ENCODE measurements around the gene ZNF605.
"Not testable (repeated sequence)": the region's sequence is repeated elsewhere in the genome, so short reads cannot be mapped to it uniquely, and the experiment has no call there.

ZNF605 gene

GRCh38 chr12:132967736-132968135 is 11.6 kb upstream of the ZNF605 start:
- Mint-ChIP-seq H3K4me1 (no peaks in the 10 kb centered on the region), H3K27me3 (ENCODE audit: low read depth, poor library complexity) (no peaks in the 10 kb centered on the region), H3K4me3 (no peak overlapping the region), H3K27ac (no peak overlapping the region), H3K9me3 (peaks cover 89% of the 10 kb centered on the region), H3K36me3 (ENCODE audit: low read depth) (peaks cover 24% of the 10 kb centered on the region)
- no peak for TF ChIP-seq CTCF (IDR thresholded peaks at IDR 0.05)
- DNase-seq: no peak

GRCh38 chr12:132966676-132967415 is 10.7 kb upstream of the ZNF605 start:
- DNase-seq: no peak
- Mint-ChIP-seq H3K36me3 (ENCODE audit: low read depth) (peaks cover 30% of the 10 kb centered on the region), H3K27me3 (ENCODE audit: low read depth, poor library complexity) (no peaks in the 10 kb centered on the region), H3K4me1 (no peaks in the 10 kb centered on the region), H3K27ac (no peak overlapping the region), H3K9me3 (peaks cover 86% of the 10 kb centered on the region), H3K4me3 (no peak overlapping the region)
- no peak for TF ChIP-seq CTCF (IDR thresholded peaks at IDR 0.05)

GRCh38 chr12:132965796-132966195 is 9.7 kb upstream of the ZNF605 start:
- Mint-ChIP-seq H3K4me3 (no peak overlapping the region), H3K27ac (no peak overlapping the region), H3K4me1 (no peaks in the 10 kb centered on the region), H3K27me3 (ENCODE audit: low read depth, poor library complexity) (no peaks in the 10 kb centered on the region), H3K36me3 (ENCODE audit: low read depth) (peaks cover 38% of the 10 kb centered on the region), H3K9me3 (peaks cover 87% of the 10 kb centered on the region)
- no peak for DNase-seq
- TF ChIP-seq CTCF (IDR thresholded peaks at IDR 0.05): no peak

GRCh38 chr12:132963947-132964346 is 7.8 kb upstream of the ZNF605 start:
- not testable (repeated sequence) for H3K27ac Mint-ChIP-seq; H3K4me3 Mint-ChIP-seq; H3K27me3 Mint-ChIP-seq (ENCODE audit: low read depth, poor library complexity); H3K4me1 Mint-ChIP-seq
- peak; percentile 15 for DNase-seq
- peak; percentile 11 for TF ChIP-seq CTCF (IDR thresholded peaks at IDR 0.05)
- Mint-ChIP-seq H3K36me3 (ENCODE audit: low read depth) (peaks cover 53% of the 10 kb centered on the region), H3K9me3 (peaks cover 87% of the 10 kb centered on the region)

- H3K4me1 Mint-ChIP-seq; H3K4me3 Mint-ChIP-seq; H3K27me3 Mint-ChIP-seq (ENCODE audit: low read depth, poor library complexity); DNase-seq; H3K27ac Mint-ChIP-seq: not testable (repeated sequence)
- Mint-ChIP-seq H3K36me3 (ENCODE audit: low read depth) (peaks cover 57% of the 10 kb centered on the region), H3K9me3 (peaks cover 90% of the 10 kb centered on the region)
Observed at GRCh38 chr12:132961790-132962189, 5.7 kb upstream of the ZNF605 start.

- H3K4me3 Mint-ChIP-seq: peak overlapping the region; percentile 88
- DNase-seq: peak; percentile 37
- H3K9me3 Mint-ChIP-seq: peaks cover 41% of the 10 kb centered on the region
Observed at GRCh38 chr12:132955094-132956010, 754 bp downstream of the ZNF605 start.

More at GRCh38 chr12:132955094-132956010, 754 bp downstream of the ZNF605 start:
- TF ChIP-seq CTCF (IDR thresholded peaks at IDR 0.05): no peak
- H3K27ac Mint-ChIP-seq: peak overlapping the region; percentile 97
- peaks cover 37% of the 10 kb centered on the region for H3K36me3 Mint-ChIP-seq (ENCODE audit: low read depth)
- peaks cover 21% of the 10 kb centered on the region for H3K4me1 Mint-ChIP-seq
- peaks cover 3% of the 10 kb centered on the region for H3K27me3 Mint-ChIP-seq (ENCODE audit: low read depth, poor library complexity)
